Mononuclear cell (primary cell): ENCODE data around the gene IQGAP3. TPM values are rescaled to one million over a fixed set of nuclear protein-coding genes. Genes with fewer than 3 reads are reported as not detected.

Source experiments
- H3K27me3 ChIP-seq: 2 replicates; pipeline ENCODE4 v1.6.0; 2011; ENCODE audit warnings: low read length, control low read depth; ENCODE audit not compliant: insufficient read depth
- H3K4me1 ChIP-seq: 2 replicates; pipeline ENCODE4 v1.5.1; 2011; ENCODE audit warnings: mild to moderate bottlenecking, low read length, control low read depth; ENCODE audit not compliant: insufficient read depth
- H3K4me3 ChIP-seq: 2 replicates; pipeline ENCODE4 v1.5.1; 2011; ENCODE audit warnings: mild to moderate bottlenecking, low read length, moderate library complexity
- H3K9me3 ChIP-seq: 2 replicates; pipeline ENCODE4 v1.5.1; 2011; ENCODE audit warnings: low read depth, mild to moderate bottlenecking, control low read depth, low read length
- total RNA-seq: library from RNA; depleted of rRNA; stranded (reverse); fragments of >200 nt; gene quantifications from one replicate; pipeline ENCODE4 v1.2.3, GENCODE V29; 2012

The IQGAP3 gene
- total RNA-seq, 1 donor: 0.10 TPM

GRCh38 chr1:156600733-156601121 lies 28.4 kb upstream of the IQGAP3 start:
- H3K27me3 ChIP-seq: no peaks in the 10 kb centered on the region
- H3K9me3 ChIP-seq: no peaks in the 10 kb centered on the region
- H3K4me3 ChIP-seq: peak overlapping the region; percentile 62
- peaks cover 24% of the 10 kb centered on the region for H3K4me1 ChIP-seq

- no peaks in the 10 kb centered on the region for H3K9me3 ChIP-seq
- H3K4me3 ChIP-seq: no peak overlapping the region
- peaks cover 24% of the 10 kb centered on the region for H3K4me1 ChIP-seq
- no peaks in the 10 kb centered on the region for H3K27me3 ChIP-seq
Measured at GRCh38 chr1:156599811-156600210, 27.4 kb upstream of the IQGAP3 start.

GRCh38 chr1:156598731-156599432 lies 26.5 kb upstream of the IQGAP3 start:
- Histone ChIP-seq H3K4me1 (peaks cover 24% of the 10 kb centered on the region), H3K4me3 (no peak overlapping the region), H3K27me3 (no peaks in the 10 kb centered on the region), H3K9me3 (no peaks in the 10 kb centered on the region)

GRCh38 chr1:156598125-156598524 lies 25.8 kb upstream of the IQGAP3 start:
- H3K9me3 ChIP-seq: no peaks in the 10 kb centered on the region
- H3K4me3 ChIP-seq: no peak overlapping the region
- H3K27me3 ChIP-seq: no peaks in the 10 kb centered on the region
- H3K4me1 ChIP-seq: peaks cover 24% of the 10 kb centered on the region

- Histone ChIP-seq H3K9me3 (no peaks in the 10 kb centered on the region), H3K4me3 (no peak overlapping the region), H3K27me3 (no peaks in the 10 kb centered on the region), H3K4me1 (peaks cover 23% of the 10 kb centered on the region)
Measured at GRCh38 chr1:156596426-156596825, 24.1 kb upstream of the IQGAP3 start.

- Histone ChIP-seq H3K4me3 (no peak overlapping the region), H3K9me3 (no peaks in the 10 kb centered on the region), H3K27me3 (no peaks in the 10 kb centered on the region), H3K4me1 (peaks cover 21% of the 10 kb centered on the region)
Measured at GRCh38 chr1:156595016-156595415, 22.7 kb upstream of the IQGAP3 start.

- H3K4me1 ChIP-seq: peaks cover 18% of the 10 kb centered on the region
- H3K4me3 ChIP-seq: no peak overlapping the region
- no peaks in the 10 kb centered on the region for H3K9me3 ChIP-seq
- H3K27me3 ChIP-seq: no peaks in the 10 kb centered on the region
Measured at GRCh38 chr1:156594190-156594589, 21.8 kb upstream of the IQGAP3 start.

GRCh38 chr1:156593661-156593989 lies 21.3 kb upstream of the IQGAP3 start:
- Histone ChIP-seq H3K27me3 (no peaks in the 10 kb centered on the region), H3K4me3 (no peak overlapping the region), H3K4me1 (peaks cover 18% of the 10 kb centered on the region), H3K9me3 (no peaks in the 10 kb centered on the region)

- no peaks in the 10 kb centered on the region for H3K27me3 ChIP-seq
- peaks cover 18% of the 10 kb centered on the region for H3K4me1 ChIP-seq
- no peaks in the 10 kb centered on the region for H3K9me3 ChIP-seq
- H3K4me3 ChIP-seq: no peak overlapping the region
Measured at GRCh38 chr1:156592910-156593660, 20.7 kb upstream of the IQGAP3 start.

GRCh38 chr1:156592158-156592909 lies 20.0 kb upstream of the IQGAP3 start:
- H3K9me3 ChIP-seq: no peaks in the 10 kb centered on the region
- H3K27me3 ChIP-seq: no peaks in the 10 kb centered on the region
- H3K4me1 ChIP-seq: peaks cover 18% of the 10 kb centered on the region
- peak overlapping the region; percentile 59 for H3K4me3 ChIP-seq

GRCh38 chr1:156591432-156592157 lies 19.2 kb upstream of the IQGAP3 start, which contains the start of gene NAXE:
TSS of gene NAXE (plus strand) at chr1:156591776. CDS start at chr1:156591805, 29 bp downstream.
- H3K4me1 ChIP-seq: peaks cover 18% of the 10 kb centered on the region
- H3K4me3 ChIP-seq: peak within 1 kb of the TSS; percentile 59
- H3K9me3 ChIP-seq: no peaks in the 10 kb centered on the region
- H3K27me3 ChIP-seq: no peaks in the 10 kb centered on the region

- H3K9me3 ChIP-seq: no peaks in the 10 kb centered on the region
- H3K4me1 ChIP-seq: peaks cover 18% of the 10 kb centered on the region
- peak overlapping the region; percentile 59 for H3K4me3 ChIP-seq
- H3K27me3 ChIP-seq: no peaks in the 10 kb centered on the region
Measured at GRCh38 chr1:156591181-156591431, 18.7 kb upstream of the IQGAP3 start.

GRCh38 chr1:156590326-156591180 lies 18.2 kb upstream of the IQGAP3 start:
- no peak overlapping the region for H3K4me3 ChIP-seq

GRCh38 chr1:156589546-156589945 lies 17.2 kb upstream of the IQGAP3 start:
- Histone ChIP-seq H3K4me3 (no peak overlapping the region), H3K4me1 (peaks cover 18% of the 10 kb centered on the region), H3K9me3 (no peaks in the 10 kb centered on the region), H3K27me3 (no peaks in the 10 kb centered on the region)

More at GRCh38 chr1:156590326-156591180, 18.2 kb upstream of the IQGAP3 start:
- Histone ChIP-seq H3K4me1 (peaks cover 18% of the 10 kb centered on the region), H3K27me3 (no peaks in the 10 kb centered on the region), H3K9me3 (no peaks in the 10 kb centered on the region)
